Activated naive CD4-positive, alpha-beta T cell treated with anti-CD3 and anti-CD28 coated beads for 36 hours (primary cell): Measurements from ENCODE around the gene IRS1. TPM values are rescaled to one million over a fixed set of nuclear protein-coding genes. Genes with fewer than 3 reads are reported as not detected.

Experiments
- CTCF ChIA-PET: fragments of 350-600 bp; sonication (Branson Sonifier 250); formaldehyde crosslinking; loops from one replicate; lab custom pipeline; 2021; ENCODE audit warnings: antibody characterized with exemption; lab: Charles Lee
- DNase-seq: peaks from one replicate; pipeline ENCODE4 v3.0.0-alpha.2; 2020
- H3K27ac Mint-ChIP-seq: one replicate; pipeline ENCODE4 v1.8.0; 2021; ENCODE audit warnings: mild to moderate bottlenecking, mixed read lengths
- H3K27me3 Mint-ChIP-seq: one replicate; pipeline ENCODE4 v1.8.0; 2021; ENCODE audit warnings: low read depth, mixed read lengths
- H3K36me3 Mint-ChIP-seq: one replicate; pipeline ENCODE4 v1.8.0; 2021; ENCODE audit warnings: low read depth, mixed read lengths
- H3K4me1 Mint-ChIP-seq: one replicate; pipeline ENCODE4 v1.8.0; 2021; ENCODE audit warnings: low read depth, mixed read lengths
- H3K4me3 Mint-ChIP-seq: one replicate; pipeline ENCODE4 v1.8.0; 2021; ENCODE audit warnings: mild to moderate bottlenecking, moderate library complexity, mixed read lengths
- H3K9me3 Mint-ChIP-seq: one replicate; pipeline ENCODE4 v1.8.0; 2021; ENCODE audit warnings: mixed read lengths
- intact Hi-C: fragments of 100-400 bp; cut with micrococcal nuclease; formaldehyde crosslinking; loops from one replicate; pipeline ENCODE4 v1.15.1; 2023
- total RNA-seq, 2 experiments: library from RNA; stranded (reverse); gene quantifications; one replicate each; pipeline ENCODE4 v1.2.3, GENCODE V29; 2021

The IRS1 gene
- total RNA-seq, 2 experiments from 2014 or later = 2.6 to 2.7 TPM

DNA sequence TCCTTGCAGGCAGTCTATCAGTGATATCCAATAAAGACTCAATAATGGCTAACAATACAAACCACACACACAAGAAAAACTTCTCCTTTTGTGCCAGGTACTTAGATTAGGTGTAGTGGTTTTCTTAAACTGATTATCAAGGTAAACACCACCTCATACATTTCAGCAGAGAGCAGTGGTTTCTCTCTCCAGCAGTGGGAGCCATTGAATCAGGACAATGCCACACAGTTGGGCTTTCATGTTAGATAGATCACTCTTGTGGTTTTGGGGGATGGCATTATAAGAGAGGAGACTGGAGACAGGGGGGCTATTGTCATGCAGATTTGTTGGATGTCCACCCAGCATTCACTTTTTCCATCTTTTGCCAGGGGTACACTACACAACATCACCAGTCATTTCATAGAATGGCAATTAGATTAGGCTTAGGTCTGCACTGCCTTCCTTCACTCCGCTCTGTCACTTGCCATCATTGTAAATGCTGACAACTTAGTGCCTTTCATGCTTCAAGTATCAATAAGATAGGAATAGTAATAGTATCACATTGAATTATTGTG lies 13.6 kb upstream of the IRS1 start:
- intact Hi-C loops = loop anchor here (1.0 kb wide), 2 partner anchors 172 to 294 kb away; no protein-coding TSS in a partner anchor
- CTCF ChIA-PET = no interaction called here
- Mint-ChIP-seq H3K27ac (no peak overlapping the region), H3K9me3 (no peaks in the 10 kb centered on the region), H3K27me3 (peaks cover 17% of the 10 kb centered on the region), H3K4me1 (no peaks in the 10 kb centered on the region), H3K4me3 (no peak overlapping the region), H3K36me3 (no peaks in the 10 kb centered on the region)
- DNase-seq = peak; percentile 24

DNA sequence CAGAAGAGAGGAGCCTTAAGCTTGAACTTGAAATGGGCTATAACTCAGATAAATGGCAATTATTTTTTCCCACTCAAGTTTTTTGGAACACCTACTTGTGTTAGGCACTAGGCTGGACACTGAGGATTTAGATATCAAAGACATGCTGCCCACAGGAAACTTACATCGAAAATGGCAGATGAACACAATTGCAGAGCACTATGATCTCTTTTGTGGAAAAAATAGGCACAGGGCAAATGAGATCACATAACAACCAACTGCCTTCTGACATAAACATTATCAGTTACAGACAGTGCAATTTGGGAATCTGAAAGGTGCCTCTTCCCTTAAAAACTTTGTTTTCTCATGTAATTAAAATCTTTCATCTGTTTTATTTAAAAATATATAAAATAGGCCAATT lies 3.8 kb upstream of the IRS1 start:
- no peak overlapping the region for H3K27ac Mint-ChIP-seq
- peaks cover 15% of the 10 kb centered on the region for H3K27me3 Mint-ChIP-seq
- H3K36me3 Mint-ChIP-seq = no peaks in the 10 kb centered on the region
- H3K4me3 Mint-ChIP-seq = no peak overlapping the region
- intact Hi-C loops = loop anchor here (5.0 kb wide), 2 partner anchors 316 to 434 kb away; no protein-coding TSS in a partner anchor
- H3K9me3 Mint-ChIP-seq = no peaks in the 10 kb centered on the region
- no peak for DNase-seq
- peaks cover 17% of the 10 kb centered on the region for H3K4me1 Mint-ChIP-seq
- CTCF ChIA-PET = interaction anchor here (0.6 to 2.2 kb wide), 18 partner anchors 14 to 1134 kb away, joined by 3 to 14 read pairs (median 4); partner anchors contain the start of gene RHBDD1

DNA sequence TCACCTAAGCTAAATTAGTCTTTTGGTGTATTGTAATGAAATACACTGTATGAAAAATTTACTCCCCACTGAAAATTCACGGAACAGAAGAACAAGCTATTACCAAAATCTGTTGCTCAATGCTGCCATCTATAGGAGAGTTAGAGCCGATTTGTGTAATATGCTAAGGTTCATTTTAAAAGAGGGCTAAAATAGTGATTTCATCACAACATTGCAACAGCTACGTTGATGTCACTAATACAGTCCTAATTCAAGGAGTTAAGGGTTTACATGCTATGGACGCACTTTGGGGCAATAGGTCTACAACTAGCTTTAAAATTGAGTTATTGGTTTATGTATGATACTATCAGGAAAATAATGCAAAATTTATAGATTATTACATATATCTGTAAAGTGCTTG lies 3.0 kb upstream of the IRS1 start:
- no peak for DNase-seq
- CTCF ChIA-PET = interaction anchor here (0.6 to 2.2 kb wide), 37 partner anchors 8 to 1137 kb away, joined by 3 to 14 read pairs (median 4); partner anchors contain the start of gene RHBDD1
- Mint-ChIP-seq H3K27ac (no peak overlapping the region), H3K9me3 (no peaks in the 10 kb centered on the region), H3K27me3 (peaks cover 10% of the 10 kb centered on the region), H3K4me3 (no peak overlapping the region), H3K4me1 (peaks cover 17% of the 10 kb centered on the region), H3K36me3 (peaks cover 4% of the 10 kb centered on the region)
- intact Hi-C loops = loop anchor here (1.0 to 5.0 kb wide), 7 partner anchors 183 to 1134 kb away; no protein-coding TSS in a partner anchor

DNA sequence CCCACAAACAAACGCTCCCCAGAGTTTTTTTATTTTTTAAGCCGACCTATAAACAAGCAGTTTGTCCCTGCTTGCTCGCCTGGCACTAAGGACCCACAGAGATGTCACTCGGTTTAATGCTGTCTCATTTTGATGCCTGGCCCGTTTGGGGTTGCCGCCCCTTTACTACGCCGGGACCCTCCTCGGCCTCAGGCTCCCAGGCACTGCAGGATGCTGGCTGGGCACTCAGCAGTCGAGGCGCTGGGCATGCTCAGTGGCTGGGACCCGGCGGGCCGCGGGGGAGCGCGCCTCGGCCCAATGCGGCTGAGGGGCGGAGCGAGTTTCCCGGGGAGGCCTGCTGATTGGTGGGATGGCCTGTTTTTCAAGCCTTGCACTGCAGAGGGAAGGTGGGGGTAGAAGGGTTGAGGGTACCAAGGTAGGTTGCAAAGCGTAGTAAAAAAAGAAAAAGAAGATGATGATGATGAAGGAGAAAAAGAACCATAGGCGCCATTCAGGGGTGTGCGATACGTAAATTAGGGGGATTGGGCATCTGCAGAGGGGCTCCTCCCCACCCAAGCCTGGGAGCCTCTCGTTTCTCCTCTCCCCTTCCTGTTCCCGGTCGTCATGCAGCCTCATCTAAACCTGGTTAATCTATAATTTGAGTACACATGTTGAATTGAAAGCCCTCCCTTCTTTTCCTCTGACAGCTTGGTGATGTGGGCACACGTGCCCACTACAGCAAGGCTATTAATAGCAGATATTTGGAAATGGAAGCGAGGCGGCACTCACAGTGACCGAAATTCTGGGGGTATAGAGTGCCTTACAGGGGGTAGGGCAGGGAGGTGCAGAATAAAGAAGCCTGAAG lies 1.5 kb upstream of the IRS1 start:
- peaks cover 17% of the 10 kb centered on the region for H3K4me1 Mint-ChIP-seq
- H3K27ac Mint-ChIP-seq = peak overlapping the region; percentile 51
- intact Hi-C loops = loop anchor here (1.0 to 5.0 kb wide), 3 partner anchors 34 to 436 kb away; no protein-coding TSS in a partner anchor
- peaks cover 7% of the 10 kb centered on the region for H3K27me3 Mint-ChIP-seq
- peak; percentile 85 for DNase-seq
- CTCF ChIA-PET = interaction anchor here (0.6 to 2.3 kb wide), 10 partner anchors 8 to 585 kb away, joined by 3 to 8 read pairs (median 5); no protein-coding TSS in a partner anchor
- H3K4me3 Mint-ChIP-seq = peak overlapping the region; percentile 83
- no peaks in the 10 kb centered on the region for H3K9me3 Mint-ChIP-seq
- H3K36me3 Mint-ChIP-seq = peaks cover 8% of the 10 kb centered on the region

DNA sequence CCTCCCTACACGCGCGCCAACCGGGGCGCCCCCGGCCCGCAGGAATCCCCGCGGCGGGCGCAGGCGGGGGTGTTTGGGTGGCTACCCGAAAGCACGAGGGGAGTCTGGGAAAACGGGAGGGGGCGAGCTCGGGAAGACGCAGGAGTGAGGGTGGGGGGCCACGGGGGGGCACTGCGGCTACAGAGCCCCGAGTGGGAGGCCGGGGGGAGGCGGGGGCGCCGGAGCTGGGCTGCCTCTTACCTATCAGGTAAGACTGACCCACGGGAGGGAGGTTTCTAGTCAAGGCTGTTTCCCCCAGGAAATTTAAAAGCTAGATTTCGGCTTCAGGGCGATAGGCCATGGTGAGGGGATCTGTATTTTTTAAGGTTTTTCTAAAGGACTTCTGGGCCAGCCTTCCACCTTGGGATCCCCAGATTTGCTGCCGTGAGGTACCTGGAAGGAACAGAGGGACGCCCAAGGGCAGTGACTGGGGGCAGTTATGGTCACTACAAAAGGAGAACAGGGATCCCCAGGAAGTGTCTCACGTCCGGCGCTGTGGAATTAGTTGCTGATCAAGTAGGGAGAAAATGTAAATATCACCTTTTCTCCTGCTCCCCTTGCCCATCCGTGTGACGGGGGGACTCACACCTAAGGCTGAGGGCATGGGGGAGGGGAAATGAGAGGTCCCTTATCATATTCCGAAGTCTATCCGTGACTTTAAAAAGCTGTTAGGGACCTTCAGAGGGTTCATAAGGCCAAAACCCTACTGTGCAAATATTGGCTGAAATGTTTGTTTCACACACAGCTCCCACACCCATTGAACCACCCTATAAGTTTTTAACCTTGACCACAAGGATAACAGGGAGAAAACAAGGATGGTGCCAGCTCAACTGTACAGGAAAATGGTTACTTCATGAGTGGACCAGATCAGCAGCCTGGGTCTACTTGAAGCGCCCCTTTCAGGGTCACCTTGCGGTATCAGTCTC lies 638 bp upstream of the IRS1 start:
- Mint-ChIP-seq H3K4me3 (peak overlapping the region; percentile 83), H3K27ac (peak overlapping the region; percentile 44), H3K27me3 (peaks cover 4% of the 10 kb centered on the region), H3K36me3 (peaks cover 8% of the 10 kb centered on the region), H3K4me1 (peaks cover 17% of the 10 kb centered on the region), H3K9me3 (no peaks in the 10 kb centered on the region)
- peak; percentile 68 for DNase-seq
- intact Hi-C loops = loop anchor here (1.0 to 5.0 kb wide), 6 partner anchors 9 to 437 kb away; no protein-coding TSS in a partner anchor
- CTCF ChIA-PET = interaction anchor here (0.6 to 2.3 kb wide), 8 partner anchors 9 to 1848 kb away, joined by 3 to 6 read pairs (median 3); no protein-coding TSS in a partner anchor

DNA sequence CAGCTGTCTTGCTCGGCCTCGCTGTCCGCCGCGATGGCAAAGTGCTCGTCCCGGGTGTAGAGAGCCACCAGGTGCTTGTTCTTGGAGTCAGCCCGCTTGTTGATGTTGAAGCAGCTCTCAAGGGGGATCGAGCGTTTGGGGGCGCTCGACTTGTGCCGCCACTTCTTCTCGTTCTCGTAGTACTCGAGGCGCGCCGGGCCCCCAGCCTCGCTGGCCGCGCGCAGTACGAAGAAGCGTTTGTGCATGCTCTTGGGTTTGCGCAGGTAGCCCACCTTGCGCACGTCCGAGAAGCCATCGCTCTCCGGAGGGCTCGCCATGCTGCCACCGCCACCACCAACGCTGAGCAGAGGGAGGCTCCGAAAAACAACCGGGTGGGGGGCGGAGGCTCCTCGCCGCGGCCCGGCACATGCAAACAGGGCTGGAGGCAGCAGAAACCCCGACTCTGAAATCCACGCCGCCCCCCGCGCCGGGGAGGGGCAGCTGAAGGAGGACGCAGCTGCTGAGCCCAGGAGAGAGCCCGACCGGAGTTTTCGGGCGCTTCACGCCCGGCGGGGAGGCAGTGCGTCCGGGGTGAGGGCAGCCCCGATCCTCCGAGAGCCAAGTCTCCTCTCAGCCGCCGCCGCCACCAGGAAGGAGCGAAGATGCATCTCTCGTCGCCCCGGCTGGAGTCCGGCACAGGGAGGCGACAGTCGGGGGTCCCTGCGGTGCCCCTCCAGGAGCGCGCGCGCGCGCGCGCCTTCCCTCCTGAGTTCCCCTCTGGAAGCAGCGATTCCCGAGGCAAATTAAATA lies 1.0 kb downstream of the IRS1 start:
- H3K4me3 Mint-ChIP-seq = peak overlapping the region; percentile 83
- DNase-seq = peak; percentile 48
- no peaks in the 10 kb centered on the region for H3K9me3 Mint-ChIP-seq
- peaks cover 8% of the 10 kb centered on the region for H3K36me3 Mint-ChIP-seq
- intact Hi-C loops = loop anchor here (1.0 to 2.0 kb wide), 3 partner anchors 7 to 146 kb away; no protein-coding TSS in a partner anchor
- no peaks in the 10 kb centered on the region for H3K27me3 Mint-ChIP-seq
- peaks cover 28% of the 10 kb centered on the region for H3K4me1 Mint-ChIP-seq
- no peak overlapping the region for H3K27ac Mint-ChIP-seq
- CTCF ChIA-PET = interaction anchor here (0.6 to 1.6 kb wide), 5 partner anchors 12 to 910 kb away, joined by 3 to 5 read pairs (median 3); no protein-coding TSS in a partner anchor

DNA sequence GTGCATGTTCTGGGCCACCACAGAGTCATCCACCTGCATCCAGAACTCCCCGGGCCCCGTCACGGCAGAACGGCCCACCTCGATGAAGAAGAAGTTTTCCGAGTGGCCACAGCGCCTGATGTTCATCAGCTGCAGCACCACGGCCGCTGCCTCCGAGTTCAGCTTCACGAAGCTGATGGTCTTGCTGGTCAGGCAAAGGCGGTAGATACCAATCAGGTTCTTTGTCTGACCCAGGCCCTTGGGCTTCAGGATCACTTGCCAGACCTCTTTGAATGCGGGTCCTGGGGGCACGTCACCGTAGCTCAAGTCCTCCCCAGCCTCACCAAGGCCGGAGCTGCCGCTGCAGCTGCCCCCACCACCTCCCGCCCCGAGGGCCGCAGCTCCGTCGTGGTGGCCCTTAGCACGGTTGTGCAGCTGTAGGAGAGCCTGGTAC lies 1.6 kb downstream of the IRS1 start:
- Mint-ChIP-seq H3K36me3 (peaks cover 8% of the 10 kb centered on the region), H3K4me1 (peaks cover 31% of the 10 kb centered on the region), H3K9me3 (no peaks in the 10 kb centered on the region), H3K27me3 (no peaks in the 10 kb centered on the region), H3K27ac (no peak overlapping the region), H3K4me3 (peak overlapping the region; percentile 83)
- intact Hi-C loops = loop anchor here (2.0 kb wide), 2 partner anchors 63 to 145 kb away; no protein-coding TSS in a partner anchor
- no peak for DNase-seq
- CTCF ChIA-PET = interaction anchor here (0.6 to 1.6 kb wide), 5 partner anchors 11 to 909 kb away, joined by 3 to 5 read pairs (median 3); no protein-coding TSS in a partner anchor

DNA sequence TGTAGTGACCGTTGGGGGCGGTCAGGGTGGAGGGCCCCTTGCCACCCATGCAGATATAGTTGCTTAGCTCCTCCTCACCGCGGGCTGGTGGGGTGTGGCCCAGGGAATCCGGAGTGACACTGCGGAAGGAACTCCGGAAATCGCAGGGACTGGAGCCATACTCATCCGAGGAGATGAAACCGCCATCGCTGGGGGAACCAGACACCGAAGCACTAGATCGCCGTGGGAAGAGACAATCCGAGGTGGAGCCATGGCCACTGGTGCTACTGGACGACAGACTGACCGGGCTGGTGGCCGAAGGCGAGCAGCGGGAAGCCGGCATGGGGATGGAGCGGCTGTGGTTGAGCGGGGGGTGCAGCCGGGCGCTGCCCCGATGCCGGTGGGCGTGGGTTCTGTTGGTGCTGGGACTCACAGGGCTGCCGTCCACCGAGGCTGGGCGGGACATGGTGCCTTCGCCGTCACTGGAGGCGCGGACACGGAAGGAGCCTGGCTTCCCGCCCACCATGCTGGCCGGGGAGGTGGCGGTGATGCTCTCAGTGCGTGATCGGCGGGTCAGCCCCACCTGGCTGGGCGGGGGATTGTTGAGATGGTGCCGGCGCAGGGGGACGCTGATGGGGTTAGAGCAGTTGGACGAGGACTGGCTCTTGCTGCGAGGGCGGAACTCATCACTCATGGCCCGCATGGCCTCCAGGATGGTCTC lies 2.2 kb downstream of the IRS1 start:
- Mint-ChIP-seq H3K9me3 (no peaks in the 10 kb centered on the region), H3K27ac (no peak overlapping the region), H3K4me1 (peaks cover 34% of the 10 kb centered on the region), H3K36me3 (peaks cover 8% of the 10 kb centered on the region), H3K27me3 (no peaks in the 10 kb centered on the region), H3K4me3 (peak overlapping the region; percentile 83)
- intact Hi-C loops = no loop called here
- CTCF ChIA-PET = interaction anchor here (0.8 to 1.0 kb wide), 2 partner anchors 10 to 73 kb away, joined by 3 to 5 read pairs; no protein-coding TSS in a partner anchor
- DNase-seq = no peak

DNA sequence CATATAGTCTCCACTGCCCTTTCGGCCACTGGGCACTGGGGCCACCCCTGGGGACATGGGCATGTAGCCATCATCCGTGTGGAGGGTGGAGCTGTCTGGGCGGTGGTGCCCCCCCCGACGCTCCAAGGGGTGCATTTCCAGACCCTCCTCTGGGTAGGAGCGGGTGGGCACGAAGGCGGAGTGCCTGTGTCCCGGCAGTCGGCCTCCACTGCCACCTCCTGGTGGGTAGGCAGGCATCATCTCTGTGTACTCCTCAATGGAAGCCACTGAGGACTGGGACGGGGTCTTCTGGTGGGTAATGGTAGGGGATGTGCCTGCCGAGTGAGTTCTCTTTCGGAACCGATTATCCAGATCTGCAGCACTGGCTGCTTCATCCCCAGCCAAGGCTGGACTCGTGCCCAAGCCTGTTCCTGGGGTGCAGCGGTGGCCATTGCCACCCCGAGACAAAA lies 2.8 kb downstream of the IRS1 start:
- no peak overlapping the region for H3K27ac Mint-ChIP-seq
- H3K36me3 Mint-ChIP-seq = peaks cover 8% of the 10 kb centered on the region
- no peak overlapping the region for H3K4me3 Mint-ChIP-seq
- H3K27me3 Mint-ChIP-seq = no peaks in the 10 kb centered on the region
- DNase-seq = peak; percentile 17
- peaks cover 37% of the 10 kb centered on the region for H3K4me1 Mint-ChIP-seq
- intact Hi-C loops = no loop called here
- no peaks in the 10 kb centered on the region for H3K9me3 Mint-ChIP-seq
- CTCF ChIA-PET = no interaction called here
